NCI-H2196 (cell line): ENCODE data around the gene CHRM4.
A peak's percentile ranks its signal among the peaks of the same experiment; 100 is the strongest.

ENCODE experiments used
- DNase-seq: peaks from one replicate; lab custom pipeline; 2025; ENCODE audit not compliant: unreplicated experiment; lab: John Stamatoyannopoulos, UW

The CHRM4 gene

DNA sequence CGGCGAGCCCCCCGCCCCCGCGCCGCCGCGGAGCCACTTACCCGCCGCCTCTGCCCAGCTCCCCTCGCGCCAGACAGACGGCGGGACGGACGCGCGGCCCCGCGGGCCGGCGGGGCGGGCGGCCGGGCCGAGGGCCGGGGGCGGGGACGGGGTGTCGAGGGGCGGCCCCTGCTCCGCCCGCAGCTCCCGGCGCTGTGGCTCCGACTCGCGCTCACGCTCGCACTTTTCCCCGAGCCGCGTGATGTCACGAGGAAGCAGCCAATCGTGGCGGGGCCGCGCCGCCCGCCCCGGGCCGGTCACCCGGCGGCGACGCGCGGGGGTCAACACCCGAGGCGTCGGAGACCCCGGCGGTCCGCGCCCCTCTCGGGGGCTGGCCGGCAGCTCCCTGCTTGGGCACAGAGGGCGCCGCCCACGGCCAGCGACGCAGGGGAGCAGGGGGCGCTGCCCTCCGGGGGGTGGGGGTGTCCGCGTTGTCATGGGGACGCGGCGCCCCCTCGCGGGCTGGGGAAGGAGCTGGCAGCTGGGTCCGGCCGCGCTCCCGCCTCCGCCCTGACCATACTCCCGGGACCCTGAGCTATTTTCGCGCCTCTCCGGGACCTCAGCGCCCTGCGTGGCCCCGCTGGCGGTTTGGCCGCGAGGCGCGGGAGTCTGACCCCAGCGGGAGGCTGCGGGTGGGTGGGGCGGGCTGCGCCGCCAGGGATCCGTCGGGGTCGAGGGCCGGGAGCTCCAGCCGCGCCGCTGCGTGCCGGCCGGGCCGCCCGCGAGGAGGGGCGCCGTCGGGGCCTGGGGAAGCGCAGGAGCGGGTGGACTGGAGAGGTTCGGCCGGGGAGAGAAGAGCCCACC lies at the start of gene CHRM4:
Gene CHRM4 (minus strand): TSS at position 199 of the 843 bp plus-strand sequence. CDS start 5,219 bp downstream, outside the sequence.
- DNase-seq: peak; percentile 90

DNA sequence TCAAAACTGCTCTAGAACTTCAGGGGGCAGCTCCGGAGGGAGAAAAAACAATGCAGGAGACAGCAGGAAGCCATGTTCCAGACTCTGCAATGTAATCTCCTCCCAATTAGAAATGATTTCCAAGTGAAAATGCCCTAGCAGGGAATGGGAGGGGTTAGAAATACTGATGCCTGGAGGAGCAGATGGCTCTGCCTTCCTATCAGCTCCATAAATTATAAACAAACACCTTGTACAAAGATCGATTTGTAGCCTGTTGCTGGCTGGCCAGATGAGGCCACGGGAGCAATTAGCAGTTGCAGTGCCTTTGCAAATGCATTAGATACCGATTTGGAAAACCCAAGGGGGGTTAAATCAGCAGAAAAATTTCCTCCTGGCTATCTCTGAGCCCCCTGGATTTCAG lies 46.6 kb upstream of the CHRM4 start:
- no peak for DNase-seq

DNA sequence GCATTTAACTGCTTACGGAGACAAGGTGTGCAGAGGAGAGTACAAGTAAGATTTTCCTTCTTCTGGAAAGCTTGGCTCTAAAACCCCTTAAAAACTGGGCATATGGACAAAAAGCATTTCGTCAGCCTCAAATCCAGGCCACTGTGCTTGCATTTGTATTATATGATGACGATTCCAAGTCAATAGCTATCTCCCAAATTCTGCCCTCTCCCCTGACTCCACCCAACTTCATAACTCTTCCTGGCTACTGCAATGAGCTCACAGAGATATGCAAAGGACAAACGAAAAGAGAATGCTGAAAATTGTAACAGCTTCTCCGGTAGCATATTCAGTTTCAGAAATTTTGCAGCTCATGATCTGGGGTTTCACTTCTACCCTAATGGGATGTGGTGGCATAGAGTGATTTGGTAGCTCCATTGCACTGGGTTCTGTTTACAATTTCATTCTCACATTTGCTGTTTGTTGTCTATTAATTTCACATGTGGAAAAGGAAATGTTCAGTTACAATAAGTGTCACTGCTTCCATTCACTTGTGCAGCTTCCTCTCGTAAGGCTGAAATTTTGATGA lies 45.6 kb upstream of the CHRM4 start:
- DNase-seq: no peak

DNA sequence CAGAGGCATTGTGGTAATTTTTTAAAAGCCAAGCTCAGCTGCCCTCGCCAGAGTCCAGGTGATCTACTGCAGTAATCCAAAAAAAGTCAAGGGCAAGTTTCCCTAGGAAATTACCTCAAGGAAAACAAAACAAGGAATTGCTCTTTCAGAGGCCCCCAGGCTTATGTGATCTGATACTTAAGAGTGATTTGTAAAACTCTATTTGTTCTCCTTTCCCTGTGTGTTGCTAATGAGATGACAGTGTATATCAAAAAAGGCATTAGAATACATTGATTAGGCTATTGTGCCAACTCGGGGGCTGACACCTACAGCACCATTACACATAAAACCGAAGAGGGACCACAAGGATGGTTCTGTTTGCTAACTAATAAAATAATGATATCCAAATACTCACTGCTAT lies 44.5 kb upstream of the CHRM4 start:
- no peak for DNase-seq

DNA sequence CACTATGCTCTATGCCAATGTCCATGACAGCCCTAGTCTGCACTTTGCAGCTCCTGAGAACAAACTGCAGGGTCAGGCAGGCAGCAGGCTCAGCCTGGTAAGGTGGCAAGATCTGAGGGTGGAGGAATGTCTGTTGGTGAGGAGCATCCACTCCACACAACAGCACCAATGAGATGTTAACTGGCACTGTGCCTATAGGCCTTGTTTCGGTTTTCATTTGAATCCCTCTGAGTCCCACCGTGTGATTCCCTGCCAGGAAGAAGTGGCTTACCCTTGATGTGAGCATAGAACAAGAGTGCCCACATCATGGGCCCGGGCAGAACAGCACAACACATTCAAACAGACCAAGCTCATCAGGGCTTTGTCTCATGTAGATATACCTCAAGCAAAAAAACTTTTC lies 44.1 kb upstream of the CHRM4 start:
- DNase-seq: no peak

DNA sequence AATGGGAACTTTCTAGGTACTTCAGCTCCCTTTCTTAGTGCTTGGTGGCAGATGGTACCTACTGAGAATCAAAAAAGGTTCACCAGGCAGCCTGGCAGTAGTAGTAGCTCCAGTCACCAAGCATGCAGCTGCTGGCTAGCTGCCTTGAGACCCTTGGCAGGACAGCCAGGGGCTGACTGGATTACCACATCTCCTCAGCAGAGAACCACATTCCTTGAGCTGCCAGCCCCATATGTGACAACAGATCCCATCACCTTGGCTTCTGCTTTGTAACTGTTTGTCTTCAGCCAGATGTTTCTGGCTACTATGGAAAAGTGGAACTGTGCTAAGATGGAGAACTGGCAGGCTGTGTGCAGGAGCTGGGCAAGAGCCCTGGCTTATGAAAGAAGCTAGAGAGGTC lies 39.6 kb upstream of the CHRM4 start:
- no peak for DNase-seq

DNA sequence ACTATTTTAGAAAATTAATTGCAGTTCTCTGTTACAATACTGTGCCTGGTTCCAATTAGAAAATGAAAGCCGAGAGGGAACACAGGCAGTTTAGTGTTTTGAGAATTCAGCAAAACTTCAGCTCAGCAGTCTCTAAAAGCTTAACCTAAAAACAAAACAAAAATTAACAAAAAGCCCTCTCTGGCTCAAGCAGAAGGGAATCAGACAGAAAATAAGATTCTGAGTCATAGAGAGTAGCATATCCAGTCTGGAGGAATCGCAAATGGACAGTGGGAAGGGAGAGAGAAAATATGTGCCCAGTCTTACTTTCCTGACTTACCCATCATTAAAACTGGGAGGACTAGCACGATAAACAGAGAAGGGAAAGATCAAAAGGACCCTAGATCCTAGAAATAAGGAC lies 38.1 kb upstream of the CHRM4 start:
- no peak for DNase-seq

DNA sequence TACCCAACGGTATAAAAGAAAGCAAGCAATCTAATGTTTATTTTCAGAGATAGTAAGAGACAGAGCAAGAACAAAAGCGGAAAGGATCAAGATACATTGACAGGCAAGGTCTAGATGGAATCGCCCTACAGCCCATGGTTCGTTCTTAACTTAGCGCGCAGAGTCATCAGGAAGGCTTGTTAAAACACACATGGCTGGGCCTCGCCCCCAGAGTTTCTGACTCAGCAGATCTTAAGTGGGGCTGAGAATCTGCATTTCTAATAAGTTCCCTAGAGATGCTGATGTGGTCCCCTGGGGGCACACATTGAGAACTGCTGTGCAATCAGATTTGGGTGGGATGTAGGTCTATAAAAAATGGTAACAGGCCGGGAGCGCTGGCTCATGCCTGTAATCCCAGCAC lies 35.8 kb upstream of the CHRM4 start:
- DNase-seq: no peak

DNA sequence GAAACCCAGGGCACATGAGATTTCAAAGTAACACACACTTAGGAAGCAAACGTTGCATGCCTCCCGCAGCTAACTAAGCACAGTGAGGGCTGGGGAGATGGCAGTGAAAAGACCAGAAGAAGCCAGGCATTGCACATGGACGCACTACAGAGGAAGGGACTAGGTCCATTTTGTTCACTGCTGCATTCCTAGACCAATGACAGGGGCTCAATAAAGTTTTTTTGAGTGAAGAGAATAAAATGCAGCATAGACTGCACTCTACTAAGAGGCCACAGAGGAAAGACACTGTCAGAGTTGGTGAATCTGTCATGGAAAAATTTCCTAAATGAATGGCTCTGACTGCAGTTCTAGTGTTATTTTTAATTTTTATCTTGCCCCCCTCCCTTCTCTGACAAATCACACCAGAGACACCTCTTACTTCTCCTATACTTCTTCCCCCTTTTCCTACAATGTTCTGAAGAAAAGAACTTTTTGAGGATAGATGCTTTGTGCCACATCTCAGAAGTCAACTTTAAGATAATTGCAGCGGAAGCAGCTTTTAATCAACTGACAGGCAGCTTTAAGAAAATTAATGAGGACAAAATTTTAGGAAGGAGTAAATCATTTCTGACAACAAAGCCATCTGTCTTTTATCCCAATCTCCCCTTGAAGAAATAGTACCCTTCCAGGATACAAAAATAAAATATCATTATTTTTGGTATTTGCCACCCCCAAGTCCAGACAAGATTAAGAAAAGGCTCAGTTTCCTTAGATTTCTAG lies 34.8 kb upstream of the CHRM4 start:
- no peak for DNase-seq

DNA sequence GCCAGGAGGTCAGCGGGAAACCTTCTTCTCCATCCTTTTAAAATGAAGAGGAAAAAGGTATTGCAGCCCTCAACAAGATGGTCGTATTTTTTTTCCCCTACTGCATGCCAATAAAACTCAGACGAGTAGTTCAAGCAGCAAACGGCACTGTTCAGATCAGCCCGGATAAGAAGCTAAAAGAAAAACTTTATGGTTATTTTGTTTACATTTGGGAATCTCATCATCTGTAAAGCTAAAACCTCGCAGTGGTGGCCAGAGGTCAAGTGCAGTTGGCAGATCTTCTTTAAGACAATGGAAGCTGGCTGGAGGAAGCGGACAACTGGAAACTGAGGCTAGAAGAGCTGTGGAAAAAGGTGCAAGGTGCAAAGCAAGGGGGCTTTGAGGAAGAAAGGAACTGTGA lies 31.0 kb upstream of the CHRM4 start:
- no peak for DNase-seq

DNA sequence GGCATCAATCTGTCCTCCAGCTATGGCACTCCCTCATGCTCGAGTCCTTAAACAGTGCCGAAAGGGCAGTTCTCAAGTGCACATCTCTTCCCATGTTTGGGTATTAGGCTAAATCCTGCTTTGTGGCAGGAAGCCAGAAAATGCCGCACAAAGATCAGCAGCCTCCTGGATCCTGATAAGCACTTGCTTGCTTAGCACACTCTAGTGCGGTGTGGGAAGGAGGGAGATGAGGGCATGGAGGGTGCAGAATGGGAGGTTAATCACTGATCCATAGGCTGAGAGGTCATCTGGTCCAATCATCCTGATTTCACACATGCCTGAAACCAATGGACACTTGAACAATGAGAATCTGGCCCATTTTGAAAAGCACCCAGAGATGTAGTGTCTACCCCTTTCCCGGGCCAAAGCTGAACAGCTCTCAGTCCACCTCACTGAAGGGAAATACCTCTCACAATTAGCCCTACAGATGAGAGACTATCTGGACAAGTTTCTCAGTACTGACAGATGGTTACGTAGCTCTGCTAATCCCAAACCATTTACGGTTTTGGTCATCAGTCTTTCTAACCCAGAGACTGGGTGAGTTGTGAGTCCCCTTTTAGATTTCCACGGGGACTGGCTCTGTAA lies 29.8 kb upstream of the CHRM4 start:
- no peak for DNase-seq

DNA sequence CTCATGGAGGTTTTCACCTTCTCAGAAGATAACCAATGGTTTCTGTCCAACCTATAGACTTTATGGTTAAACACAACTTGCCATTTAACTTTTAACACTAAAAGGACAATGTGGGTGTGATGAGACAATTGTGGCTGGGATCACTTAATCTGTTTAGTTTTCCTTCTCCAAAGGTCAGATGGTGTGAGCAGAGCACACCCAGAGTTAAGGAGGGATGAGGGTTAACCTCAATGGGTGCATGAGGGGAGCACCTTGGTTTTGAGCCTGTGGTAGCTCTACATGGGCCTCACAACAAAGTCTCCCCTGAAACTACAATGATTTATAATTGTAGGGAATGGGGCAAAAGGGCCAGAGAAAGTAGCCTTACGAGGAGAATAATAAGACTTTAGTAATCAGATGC lies 28.9 kb upstream of the CHRM4 start:
- no peak for DNase-seq

DNA sequence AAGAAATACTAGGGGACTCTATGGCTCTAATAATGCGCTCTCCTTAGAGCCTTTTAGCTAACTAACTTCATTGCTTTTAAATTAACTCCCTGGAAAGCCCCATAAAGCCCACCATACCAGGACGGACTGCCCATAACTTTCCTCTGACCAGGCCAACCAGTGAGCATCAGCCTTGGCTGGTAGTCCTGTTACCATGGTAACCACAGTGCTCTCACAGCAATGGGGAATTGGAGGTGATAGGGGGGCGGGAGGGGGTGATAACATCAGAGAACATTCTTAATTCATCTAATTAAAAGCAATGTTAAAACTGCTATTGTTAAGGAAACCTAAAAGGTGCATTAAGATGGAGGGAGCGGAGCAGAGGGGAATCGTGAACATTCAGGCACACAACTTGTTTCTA lies 27.2 kb upstream of the CHRM4 start:
- no peak for DNase-seq

DNA sequence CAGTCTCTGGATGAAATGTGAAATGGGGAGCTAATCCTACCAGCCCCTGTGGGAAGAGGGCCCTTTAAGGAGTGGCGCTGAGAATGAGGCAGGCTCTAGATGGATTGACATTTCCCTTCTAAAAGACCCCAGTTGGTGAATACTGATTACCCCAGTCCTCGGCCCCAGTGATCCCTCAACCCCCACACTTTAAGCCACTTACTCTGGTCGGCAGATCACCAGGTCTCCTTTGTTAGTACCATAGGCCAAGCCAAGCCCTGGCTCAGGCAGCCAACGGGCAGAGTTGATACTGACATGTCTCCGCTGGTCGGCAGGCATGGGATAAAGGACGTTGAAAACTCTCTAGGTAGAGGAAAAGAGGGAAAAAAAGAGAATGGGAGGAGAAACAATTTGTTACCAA lies 26.1 kb upstream of the CHRM4 start:
- no peak for DNase-seq

DNA sequence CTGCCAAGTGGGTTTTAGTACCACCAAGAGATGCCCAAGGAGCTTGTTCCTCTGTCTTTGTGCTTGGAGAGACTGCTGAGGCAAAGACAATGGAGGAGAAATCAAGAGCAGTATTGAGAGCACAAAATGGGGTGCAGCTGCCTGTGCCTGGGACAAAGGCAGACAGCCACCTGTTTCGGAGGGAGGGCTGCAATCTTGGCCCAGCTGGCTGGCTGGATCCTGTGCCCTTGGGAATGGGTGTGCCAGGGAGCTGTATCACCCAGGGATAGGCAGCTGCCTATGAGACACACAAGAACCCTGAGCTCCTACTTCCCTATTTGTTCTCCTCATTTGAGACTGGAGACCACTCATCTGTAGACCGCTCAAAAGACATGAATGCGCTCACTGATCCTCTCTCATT lies 23.3 kb upstream of the CHRM4 start:
- DNase-seq: no peak

DNA sequence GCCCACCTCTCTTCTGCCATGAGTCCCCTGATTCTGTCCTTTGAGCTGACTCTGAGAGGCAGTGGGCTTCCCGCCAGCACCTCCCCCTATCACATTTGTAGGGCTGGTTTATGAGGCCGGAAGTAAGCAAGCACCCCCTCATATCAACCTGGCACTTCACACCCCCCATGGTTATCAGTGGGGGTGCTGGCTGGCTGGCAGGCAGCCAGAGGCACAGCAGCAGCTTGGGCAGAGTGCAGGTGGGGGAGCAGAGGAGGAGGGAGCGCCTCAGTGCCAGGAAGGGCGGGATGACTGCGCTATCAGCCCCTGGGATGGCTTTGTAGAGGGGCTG lies 22.9 kb upstream of the CHRM4 start:
- DNase-seq: peak; percentile 74

DNA sequence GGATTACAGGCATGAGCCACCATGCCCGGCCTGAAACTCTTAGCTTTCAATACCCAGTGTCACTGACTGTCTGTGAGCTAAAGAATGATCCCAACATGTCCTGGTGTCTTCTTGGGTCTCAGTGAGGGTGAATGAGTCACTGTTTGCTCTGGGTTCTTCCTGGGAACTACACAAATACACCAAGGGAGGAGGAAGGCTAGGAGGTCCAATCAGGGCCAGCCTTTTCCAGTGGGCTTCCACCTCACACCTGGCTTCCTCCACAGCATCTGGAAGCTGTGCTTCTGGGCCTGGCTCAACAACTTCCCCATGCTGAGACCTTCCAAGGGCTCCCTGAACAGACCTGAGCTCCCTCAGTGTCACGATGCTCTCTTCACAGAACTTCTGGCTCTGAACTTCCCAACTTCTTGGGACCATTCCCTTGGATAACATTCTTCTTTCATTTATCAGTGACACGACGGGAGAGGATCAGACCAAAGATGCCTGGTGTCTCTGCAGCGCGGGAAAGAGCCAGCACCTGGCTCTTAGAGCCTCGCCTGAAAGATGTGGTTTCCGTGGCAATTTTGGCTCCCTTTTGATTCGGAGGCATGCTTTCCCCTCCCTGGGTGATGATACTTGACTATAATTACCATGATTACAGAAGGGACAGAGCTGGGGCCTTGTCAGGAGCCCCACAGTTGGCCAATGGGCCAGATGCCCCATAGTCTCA lies 22.3 kb upstream of the CHRM4 start:
- peak; percentile 74 for DNase-seq

DNA sequence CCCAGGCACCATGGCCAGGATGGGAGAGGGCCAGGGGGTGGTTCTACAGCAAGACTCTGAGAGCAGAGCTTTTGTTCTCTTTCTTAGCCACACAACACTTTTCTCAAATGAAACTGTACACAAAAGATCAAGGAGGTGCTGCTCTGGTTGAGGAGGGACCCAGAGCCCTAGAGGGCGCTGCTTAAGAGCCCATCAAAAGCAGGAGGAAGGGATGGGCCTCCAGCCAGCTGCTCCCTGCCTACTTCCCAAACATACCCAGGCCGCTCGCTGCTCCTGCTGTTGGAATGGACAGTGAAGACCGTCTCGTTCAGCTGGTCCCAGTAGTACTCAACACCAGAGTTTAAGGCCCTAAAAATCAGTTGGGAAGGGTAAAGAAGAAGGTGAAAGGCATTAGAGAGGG lies 18.4 kb upstream of the CHRM4 start:
- DNase-seq: peak; percentile 48

DNA sequence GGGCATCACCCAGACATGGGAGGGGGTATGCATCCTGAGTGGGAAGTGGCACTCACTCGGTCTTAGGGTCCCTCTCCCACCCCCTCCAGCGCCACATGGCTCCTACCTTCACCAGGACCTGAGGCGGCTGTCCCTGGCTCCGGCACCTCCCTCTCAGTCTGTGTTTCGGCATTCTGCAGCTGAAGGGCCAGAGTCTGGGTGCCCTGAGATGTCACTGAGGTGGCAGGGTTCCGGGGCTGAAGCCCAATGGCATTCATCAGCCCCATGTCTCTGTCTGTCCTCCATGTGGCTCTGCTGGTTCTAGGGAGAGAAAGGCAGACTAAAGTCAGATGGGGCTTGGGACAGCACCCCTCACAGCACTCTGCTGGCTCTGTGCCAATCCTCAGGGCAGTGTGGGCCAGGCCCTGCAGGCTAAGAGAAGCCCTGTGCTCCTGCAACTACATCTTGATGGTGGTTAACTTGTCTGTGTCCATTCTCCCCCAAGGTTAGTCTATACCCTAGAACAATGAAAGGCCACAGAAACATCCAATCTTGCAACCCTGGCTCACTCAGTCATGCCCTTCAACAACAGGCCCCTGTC lies 16.9 kb upstream of the CHRM4 start:
- DNase-seq: no peak

DNA sequence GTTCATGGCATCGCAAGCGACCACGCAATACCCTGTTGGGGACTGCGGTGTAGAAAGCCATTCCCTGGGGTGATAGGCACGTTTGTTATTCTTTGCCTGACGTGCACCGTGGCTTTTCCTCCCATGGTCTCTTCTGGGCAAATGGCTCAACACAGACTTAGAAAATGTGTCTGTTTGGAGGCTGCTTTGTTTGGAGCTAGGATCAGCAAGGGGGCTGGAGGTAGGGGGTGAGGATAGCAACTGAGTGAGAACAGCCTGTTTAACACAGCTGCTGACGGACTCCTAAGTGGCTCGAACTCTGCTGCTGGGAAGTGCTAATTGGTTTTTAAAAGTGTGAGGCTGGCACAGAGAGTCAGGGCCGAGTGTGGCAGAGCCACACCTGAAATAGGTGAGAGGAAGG lies 16.1 kb upstream of the CHRM4 start:
- no peak for DNase-seq

DNA sequence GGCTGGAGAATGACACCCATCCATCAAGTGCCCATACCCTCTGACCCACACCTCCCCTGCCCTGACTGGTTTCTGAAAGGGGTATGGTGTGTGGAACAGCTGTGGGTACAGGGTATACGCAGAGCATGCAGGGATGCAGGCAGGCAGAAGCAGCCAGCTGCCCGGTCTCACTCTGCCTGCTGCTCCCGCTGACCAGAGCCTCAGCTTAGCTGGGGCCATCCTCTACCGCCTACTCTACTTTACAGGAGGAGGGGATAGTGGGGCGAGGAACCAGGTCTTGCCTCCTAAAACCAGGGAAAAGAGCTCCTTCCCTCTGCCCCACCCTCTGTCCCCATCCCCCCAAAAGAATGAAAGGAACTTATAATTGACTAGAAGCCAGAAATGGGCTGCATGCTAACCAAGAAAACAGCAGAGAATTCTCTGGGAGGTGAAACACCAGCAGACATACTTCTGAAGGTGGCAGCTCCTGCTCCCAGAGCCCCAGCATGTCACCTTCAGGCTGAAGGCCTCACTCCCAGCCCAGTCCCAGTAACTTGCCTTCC lies 13.0 kb upstream of the CHRM4 start:
- DNase-seq: no peak
